OCI-M2 (cell line): ENCODE measurements around the gene PLEKHA4.

ENCODE experiments used
- DNase-seq: peaks from one replicate; lab custom pipeline; 2025; ENCODE audit not compliant: unreplicated experiment; lab: John Stamatoyannopoulos, UW

PLEKHA4 gene

DNA sequence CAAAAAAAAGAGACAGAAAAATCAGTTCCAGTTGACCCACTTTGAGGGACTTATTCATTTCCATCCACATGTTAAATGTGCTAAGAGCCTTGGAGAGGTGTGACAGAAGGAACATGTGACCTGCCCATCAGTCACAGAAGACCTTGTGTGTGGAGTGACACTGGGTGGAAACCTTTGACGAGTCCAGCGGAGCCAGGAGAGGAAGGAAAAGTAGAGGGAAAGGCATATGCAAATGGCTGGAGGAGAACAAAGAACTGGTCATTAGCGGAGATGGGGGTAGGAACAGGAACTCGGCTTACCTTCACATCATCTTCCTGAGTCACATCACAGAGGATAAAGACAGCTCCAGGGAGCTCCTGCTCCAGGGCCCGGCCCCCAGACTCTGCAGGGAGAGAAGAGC lies 34.4 kb downstream of the PLEKHA4 start:
- no peak for DNase-seq

DNA sequence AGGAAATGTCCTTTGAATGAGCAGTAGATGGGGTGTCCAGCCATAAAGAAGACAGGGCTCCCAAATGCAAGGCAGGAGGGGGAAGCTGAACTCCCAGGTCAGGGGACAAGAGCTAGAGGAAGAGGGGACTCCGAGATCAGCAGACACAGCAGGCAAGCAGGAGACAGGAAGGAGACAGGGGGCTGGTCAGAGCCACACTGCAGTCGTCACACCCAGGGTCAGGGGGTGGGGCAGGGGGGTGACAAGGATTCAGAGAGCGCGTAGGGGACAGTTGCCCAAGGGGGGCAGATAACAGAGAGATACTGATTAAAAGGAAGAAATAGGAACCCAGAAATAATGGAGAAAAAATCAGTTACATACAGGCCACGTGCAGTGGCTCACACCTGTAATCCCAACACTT lies 35.4 kb downstream of the PLEKHA4 start:
- no peak for DNase-seq

DNA sequence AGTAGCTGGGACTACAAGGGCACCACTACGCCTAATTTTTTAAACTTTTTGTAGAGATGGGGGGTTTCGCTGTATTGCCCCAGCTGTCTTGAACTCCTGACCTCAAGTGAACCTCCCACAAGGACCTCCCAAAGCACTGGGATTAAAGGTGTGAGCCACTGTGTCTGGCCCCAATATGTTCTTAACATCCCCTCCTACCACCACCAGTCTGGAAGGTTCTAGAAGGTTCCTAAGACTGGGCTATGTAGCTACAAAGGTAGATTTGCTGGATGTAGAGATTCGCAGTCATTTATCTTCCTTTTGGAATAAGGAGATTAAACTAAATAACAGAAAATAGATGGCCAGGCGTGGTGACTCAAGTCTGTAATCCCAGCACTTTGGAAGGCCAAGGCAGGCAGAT lies 37.5 kb downstream of the PLEKHA4 start:
- no peak for DNase-seq

DNA sequence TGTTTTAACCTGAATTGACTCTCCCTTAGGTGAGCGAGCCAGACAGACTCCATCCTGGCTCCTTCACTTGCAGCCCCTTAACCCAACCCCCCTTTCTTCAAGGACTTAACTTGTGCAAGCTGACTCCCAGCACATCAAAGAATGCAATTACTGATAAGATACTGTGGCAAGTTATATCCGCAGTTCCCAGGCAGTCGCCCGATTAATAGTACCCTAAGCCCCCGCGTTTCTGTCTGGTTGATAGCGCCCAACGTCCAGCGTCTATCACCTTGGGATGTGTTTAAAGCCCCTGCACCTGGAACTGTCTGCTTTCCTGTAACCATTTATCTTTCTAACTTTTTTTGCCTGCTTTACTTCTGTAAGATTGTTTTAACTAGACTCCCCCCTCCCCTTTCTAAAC lies 38.3 kb downstream of the PLEKHA4 start:
- DNase-seq = no peak

DNA sequence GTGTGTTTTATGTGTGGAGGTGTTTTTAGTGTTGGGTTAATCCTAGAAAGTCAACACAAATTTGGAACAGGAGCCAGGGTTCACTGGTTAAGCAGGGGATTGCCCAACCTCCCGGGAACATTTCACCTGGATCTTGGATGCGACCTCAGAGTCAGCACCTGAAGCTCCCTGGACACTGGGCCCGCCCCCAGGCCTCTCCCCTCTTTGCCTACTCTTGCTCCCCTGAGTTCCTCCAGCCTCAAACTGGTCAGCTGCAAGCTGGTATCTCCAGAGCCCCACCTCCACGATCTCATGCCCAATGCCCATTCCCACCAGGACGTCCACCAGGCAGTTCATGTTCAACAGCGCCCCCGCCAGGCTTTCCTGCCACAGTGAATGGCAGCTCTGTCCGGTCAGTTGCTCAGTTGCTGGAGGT lies 41.8 kb downstream of the PLEKHA4 start:
- no peak for DNase-seq

DNA sequence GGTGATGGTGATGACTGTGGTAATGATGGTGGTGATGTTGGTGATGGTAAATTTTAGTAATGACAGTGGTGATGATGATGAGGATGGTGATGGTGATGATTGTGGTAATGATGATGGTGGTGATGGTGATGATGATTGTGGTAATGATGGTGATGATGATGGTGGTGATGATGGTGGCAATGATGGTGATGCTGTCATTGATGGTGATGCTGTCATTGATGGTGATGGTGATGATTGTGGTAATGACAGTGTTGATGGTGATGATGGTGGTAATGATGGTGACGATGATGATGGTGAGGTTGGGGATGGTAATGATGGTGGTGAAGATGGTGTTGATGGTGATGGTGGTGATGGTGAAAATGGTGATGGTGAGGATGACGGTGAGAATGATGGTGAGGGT lies 45.9 kb downstream of the PLEKHA4 start:
- no peak for DNase-seq

DNA sequence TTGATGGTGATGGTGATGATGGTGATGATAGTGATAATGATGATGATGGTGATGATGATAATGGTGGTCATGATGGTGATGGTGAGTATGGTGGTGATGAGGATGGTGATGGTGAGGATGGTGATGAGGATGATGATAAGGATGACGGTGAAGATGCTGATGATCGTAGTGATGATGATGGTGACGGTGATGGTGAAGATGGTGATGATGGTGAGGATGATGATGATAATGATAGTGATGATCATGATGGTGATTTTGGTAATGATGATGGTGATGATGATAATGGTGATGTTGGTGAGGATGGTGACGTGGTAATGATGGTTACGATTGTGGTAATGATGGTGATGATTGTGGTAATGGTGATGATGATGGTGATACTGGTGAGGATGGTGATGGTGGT lies 46.8 kb downstream of the PLEKHA4 start:
- DNase-seq = no peak

DNA sequence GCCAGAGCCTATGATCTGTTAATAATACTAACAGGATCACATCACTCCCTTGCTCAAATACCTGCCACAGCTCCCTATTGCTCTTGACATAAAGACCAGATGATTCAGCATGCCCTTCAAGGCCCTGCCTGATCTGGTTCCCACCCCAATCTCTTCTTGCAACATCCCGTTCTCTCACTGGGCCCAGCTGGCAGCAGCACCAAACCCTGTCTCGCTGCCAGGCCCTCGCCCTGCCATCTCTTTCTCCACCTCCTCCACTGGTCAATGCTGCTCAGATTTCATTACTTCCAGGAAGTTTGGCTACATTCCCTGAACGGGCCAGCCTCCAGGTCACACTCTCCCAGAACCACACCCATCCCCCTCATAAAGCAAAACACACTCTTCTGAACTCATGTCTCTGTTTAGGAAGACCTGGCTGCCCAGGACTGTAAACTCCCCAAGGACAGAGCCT lies 49.0 kb downstream of the PLEKHA4 start:
- DNase-seq = no peak

DNA sequence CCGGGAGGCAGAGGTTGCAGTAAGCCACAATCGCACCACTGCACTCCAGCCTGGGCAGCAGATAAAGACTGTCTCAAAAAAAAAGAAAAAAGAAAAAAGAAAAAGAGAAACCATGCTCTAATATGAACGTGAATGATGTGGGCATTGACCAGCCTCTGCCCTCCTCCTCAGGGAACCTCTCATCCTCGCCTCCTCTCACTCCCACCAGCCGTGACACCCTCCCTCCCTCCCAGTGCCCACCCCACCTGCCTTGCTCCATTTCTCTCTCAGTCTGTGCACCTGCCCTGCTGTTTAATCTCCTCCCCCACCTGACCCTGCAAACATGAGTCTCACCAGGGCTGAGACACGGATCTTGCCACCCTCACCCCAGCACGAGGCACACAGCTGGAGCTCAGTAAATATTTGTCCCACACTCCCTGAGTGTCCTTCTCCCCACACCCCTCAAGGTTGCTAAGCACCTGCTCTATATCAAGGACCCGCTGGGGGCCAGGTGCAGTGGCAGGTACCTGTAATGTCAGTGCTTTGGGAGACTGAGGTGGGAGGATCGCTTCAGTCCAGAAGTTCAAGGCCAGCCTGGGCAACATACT lies 50.1 kb downstream of the PLEKHA4 start:
- DNase-seq = no peak

DNA sequence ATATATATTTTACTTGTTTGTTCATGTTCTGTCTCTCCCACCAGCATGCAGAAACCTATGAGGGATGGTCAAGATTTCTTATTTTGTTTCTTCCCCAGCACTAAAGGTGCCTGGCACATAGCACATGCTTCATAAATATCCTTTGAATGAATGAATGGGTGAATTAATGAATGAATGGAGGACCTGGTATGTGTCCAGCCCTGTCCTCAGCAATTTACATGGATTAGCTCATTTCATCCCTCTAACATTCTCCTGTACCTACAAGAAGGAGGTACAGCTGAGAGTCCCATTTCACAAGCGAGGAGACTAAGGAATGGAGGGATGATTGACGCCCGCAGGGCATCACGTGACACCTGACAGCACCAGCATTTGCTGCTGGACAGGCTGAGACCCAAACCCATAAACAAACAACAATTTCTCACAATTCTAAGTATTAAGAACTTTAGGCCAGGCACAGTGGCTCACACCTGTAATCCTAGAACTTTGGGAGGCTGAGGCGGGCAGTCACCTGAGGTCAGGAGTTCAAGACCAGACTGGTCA lies 50.8 kb downstream of the PLEKHA4 start:
- no peak for DNase-seq

DNA sequence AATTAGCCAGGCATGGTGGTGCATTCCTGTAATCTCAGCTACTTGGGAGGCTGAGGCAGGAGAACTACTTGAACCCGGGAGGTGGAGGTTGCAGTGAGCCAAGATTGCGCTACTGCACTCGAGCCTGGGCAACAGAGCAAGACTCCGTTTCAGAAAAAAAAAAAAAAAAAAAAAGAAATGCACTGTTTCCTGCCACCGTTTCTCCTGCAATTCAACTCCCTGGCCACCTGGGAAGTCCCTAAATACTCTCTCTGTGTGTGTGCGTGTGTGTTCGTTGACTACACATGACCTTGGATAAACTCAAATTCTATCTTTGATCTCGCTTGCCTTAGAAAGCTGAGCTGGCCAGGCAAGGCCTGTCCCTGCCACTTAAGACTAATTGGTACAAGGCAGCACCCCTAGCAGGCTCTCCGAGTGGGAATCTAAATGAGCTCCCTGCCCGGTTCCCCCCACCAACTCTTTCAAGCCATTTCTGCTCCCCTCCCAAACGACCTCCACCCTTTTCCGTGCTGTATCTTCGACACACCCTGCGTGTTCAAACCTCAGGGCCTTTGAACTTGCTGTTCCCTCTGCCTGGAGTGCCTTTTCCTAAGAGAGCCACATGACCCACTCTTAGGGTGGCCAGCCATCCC lies 52.4 kb downstream of the PLEKHA4 start:
- no peak for DNase-seq

DNA sequence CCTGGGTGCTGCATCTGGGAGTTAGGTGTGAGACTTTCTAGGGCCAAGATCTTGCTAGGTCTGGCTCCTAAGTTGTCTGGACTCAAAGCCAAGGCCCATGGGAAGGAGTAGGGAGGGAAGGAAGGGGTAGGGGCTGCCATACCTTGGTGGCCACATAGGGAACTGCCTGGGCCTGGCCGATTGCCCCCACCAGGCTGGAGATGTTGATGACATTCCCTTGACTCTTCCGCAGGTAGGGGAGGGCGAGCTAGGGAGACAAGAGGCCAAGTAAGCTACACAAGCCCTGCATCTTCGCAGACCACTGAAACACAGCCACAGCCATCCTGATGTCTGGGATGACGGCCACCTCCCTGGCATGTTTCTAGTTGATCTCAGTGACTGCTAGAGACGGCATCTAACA lies 53.5 kb downstream of the PLEKHA4 start:
- DNase-seq = no peak

DNA sequence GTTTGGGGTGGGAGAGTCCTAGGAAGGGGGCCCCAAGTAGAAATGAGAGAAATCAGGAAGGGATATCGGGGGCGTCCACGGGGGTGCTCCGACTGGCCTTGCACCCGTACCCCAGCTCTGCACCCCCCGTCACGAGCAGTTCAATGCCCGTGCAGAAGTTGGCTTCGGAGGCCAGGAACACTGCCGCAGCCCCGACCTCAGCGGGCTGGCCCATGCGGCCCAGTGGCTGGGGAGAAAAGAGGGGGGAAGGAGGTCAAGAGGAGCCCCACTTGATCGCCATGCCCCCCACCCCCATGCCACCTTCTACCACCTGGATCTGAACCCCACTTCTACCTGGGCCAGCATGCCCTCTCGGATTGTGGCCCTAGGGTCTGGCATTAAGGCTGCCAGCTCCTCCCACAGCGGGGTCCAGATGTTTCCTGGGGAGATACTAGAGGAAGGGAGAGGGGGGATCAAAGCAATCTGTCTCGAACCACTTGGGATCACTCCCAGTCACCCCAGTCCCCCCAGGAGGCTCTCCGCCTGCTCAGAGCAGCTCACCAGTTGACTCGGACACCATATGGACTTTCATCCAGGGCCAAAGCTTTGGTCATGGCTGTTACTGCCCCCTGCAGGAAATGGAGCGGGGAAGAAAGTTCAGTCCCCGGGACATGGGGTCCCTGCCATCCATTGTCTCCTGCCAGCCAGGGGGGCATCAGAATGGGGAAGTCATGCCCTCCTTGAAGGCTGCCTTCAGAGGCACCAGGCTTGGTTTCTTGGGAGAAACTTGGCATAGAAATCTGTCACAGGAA lies 55.1 kb downstream of the PLEKHA4 start:
- no peak for DNase-seq

DNA sequence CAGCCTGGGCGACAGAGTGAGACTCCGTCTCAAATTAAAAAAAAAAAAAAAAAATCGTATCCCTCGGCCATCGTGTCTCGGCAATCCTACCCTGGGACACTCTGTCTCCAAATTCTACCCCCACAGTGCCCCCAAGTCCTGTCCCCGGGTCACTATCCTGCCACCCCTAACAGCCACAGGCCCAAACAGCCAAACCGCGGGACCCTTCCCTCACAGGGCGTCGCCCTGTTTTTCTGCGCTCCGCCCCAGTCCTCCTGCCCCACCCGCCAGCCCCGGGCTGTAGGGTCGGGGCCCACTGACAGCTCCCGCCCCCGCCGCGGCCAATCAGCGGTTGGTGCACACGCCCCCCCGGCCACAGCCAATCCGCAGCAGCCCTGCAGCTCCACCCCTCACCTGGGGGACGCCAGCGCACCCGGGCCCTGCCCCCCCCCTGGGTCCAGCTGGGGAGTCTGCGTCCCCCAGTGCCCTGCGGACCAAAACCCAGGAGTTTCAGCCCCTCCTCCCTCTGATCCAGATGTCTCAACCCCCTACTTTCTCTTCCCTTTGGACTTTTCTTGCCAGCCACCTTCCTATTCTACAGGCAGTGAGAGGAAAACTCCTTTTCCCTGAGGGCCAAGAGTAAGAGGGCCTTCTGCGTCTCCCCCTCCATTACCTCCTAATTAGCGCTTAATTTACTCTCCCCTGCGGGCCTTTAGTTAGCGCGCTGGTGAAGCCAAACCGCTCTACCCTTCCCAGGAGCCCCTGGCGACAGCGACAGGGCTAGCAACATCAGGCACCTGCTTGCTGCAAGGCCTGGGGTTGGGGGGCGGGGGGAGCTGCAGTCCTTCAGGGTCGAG lies 56.1 kb downstream of the PLEKHA4 start:
- peak; percentile 48 for DNase-seq

DNA sequence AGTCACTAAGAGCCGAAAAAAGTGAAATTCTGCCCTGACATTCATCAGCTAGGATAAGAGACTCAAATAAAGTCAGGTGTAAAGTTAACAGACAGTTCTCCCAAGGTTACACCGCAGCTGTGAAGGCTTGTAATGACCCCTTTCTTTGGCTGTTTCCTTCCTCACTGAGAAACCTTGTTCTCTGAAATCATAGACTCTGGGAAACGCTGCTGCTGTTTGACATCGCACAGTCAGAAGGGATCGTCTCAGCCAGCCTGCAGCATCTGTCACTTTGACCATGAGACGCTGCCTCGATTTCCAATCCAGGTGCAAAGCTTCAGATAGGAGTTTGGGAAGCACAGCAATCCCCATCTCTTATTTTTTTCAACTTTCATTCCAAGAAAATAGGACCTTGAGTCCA lies 58.3 kb downstream of the PLEKHA4 start:
- no peak for DNase-seq

DNA sequence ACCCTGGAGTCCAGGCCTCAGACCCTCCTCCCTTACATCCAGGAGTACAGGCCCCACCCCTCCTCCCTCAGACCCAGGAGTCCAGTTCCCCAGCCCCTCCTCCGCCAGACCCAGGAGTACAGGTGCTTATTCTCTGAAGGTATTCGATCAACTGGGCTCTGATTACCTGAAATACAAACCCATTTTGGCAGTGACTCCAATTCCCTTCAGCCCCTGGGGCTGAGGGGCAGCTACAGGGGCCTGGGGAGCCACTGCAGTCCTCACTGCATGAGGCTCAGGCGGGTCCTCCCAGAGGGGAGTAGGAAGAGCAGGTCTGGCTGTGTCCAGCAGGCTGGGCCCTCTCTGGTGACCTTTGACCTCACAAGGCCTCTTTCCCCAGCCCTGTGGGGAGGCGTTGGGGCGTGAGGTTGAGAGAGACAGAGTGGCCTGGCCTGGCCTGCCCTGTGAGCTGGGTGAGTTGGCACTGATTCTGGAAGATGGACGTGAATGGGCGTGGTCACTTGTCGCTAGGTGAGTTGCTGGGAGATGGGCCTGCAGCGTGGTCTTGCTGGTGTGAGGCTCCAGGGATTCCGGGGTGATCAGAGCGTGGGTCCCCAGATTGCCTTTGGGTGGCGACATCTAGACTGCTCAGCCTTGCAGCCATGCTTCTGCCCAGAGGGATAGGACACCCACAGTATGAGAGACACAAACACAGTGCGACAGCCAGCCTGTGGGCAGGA lies 60.7 kb downstream of the PLEKHA4 start:
- no peak for DNase-seq

DNA sequence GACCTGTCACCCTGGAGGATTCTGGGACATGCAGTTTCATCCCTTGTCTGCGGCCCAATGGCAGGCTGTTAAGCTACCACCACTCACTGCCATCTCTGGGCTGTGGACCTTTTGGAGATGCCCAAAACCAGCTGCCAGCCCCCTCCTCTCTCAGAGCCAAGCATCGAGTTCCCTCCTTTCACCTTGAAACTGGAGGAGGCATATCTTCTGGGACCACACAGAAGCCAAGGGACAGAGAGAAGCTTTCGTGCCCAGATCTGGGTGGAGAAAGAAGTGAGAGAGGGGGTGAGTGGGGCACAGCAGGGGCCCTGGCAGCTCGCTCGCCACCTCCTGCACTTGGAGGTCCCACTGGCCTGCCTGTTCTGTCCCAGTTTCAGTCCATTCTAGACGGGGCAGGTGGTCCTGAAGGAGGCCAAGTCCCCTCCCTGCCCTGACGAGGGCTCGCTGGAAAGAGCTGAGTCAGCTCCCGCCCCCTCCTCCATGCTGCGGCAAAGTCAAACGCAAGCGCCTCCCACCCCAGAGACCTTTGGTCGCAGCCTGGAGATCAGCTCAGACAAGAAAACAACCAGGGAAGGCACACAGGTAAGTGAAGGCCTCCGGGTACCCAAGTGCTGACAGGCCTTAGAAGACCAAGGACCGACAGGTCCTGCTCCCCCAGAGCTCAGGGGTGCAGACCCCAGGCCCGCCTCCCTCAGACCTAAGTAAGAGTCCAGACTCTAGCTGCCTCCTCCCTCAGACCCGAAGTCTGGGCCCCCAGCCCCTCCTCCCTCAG lies 61.4 kb downstream of the PLEKHA4 start:
- no peak for DNase-seq

DNA sequence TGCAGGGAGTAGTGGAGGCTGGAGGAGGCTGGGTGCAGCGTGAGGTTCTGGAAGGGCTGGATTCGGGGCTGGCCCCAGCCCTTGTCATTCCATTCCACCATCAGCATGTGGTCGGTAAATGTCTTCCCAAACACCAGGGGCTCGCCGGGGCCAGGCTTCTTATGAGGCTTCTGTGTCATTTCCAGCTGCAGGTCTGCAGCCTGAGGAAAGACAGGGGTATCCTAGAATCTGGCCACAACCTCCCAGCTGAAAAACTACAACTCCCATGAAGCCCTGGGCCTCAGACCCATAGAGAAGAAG lies 61.9 kb downstream of the PLEKHA4 start:
- no peak for DNase-seq

DNA sequence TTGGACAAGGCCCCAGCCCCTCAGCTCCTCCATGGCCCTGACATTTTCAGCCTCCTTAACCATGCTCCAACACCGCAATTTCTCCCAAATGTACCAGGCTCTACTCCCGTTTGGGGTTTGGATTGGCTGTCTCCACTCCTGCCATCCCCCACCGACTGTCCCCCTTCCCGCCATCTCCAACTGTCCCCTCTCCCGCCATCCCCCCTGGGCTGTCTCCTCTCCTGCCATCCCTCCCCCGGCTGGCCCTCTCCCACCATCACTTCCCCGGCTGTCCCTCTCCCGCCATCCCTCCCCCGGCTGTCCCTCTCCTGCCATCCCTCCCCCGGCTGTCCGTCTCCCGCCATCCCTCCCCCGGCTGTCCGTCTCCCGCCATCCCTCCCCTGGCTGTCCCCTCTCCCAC lies 63.0 kb downstream of the PLEKHA4 start:
- no peak for DNase-seq

DNA sequence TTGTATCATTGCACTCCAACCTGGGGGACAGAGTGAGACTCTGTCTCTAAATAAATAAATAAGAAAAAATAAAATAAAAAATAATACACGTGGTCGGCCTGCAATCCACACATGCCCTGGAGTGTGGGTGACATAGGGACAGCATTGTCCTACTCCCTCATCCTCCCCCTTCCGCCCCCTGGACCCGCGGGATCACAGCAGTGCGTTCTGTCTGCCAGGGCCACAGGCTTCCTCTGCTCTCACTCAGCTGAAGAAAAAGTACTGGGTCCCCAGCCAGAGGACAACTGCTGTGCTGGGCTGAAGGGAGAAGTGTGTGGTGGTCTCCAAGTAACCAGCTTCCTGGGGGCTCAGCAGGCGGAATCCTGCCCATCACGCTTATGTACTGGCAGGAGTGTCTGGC lies 63.9 kb downstream of the PLEKHA4 start:
- no peak for DNase-seq
